ENCODE results near the gene FRG1. TPM values are rescaled to one million over a fixed set of nuclear protein-coding genes. Genes with fewer than 3 reads are reported as not detected.
"Not testable (repeated sequence)": the region's sequence is repeated elsewhere in the genome, so short reads cannot be mapped to it uniquely, and the experiment has no call there.

FRG1 gene
- total and polyA plus RNA-seq, 8 donors = 1.8 to 54.5 (median 34.2) TPM

- H3K4me3 ChIP-seq; intact Hi-C loops (cut with DNase I; ENCODE audit: low total_unique reads); H3K27ac ChIP-seq; DNase-seq; H3K9me3 ChIP-seq; H3K27me3 ChIP-seq: not testable (repeated sequence)
- 90 to 95% (median 93%) methylated on average over 13 of the region's 13 CpGs for WGBS, 5 donors
- Histone ChIP-seq H3K4me1 (peaks cover 0 to 61% (median 22%) of the 10 kb centered on the region in 4 donors), H3K36me3 (peaks cover 0 to 23% (median 6%) of the 10 kb centered on the region in 4 donors)
Observed at GRCh38 chr4:189946906-189947305, 6.2 kb downstream of the FRG1 start.

- intact Hi-C loops (cut with DNase I; ENCODE audit: low total_unique reads); H3K27me3 ChIP-seq; DNase-seq; H3K4me3 ChIP-seq; H3K27ac ChIP-seq; H3K9me3 ChIP-seq: not testable (repeated sequence)
- WGBS, 5 donors = 66 to 83% (median 77%) methylated on average over 7 of the region's 7 CpGs
- peaks cover 0 to 24% (median 13%) of the 10 kb centered on the region in 4 donors for H3K36me3 ChIP-seq
- H3K4me1 ChIP-seq = peaks cover 0 to 47% (median 11%) of the 10 kb centered on the region in 4 donors
Observed at GRCh38 chr4:189948486-189948885, 7.8 kb downstream of the FRG1 start.

GRCh38 chr4:189969291-189969690, 28.6 kb downstream of the FRG1 start:
- peaks cover 0 to 29% (median 12%) of the 10 kb centered on the region in 4 donors for H3K9me3 ChIP-seq
- H3K27ac ChIP-seq; H3K4me3 ChIP-seq; DNase-seq; H3K4me1 ChIP-seq; intact Hi-C loops (cut with DNase I; ENCODE audit: low total_unique reads); H3K27me3 ChIP-seq; H3K36me3 ChIP-seq: not testable (repeated sequence)
- WGBS, 5 donors = 23 to 74% (median 52%) methylated on average over 1 of the region's 1 CpG

GRCh38 chr4:189973646-189974045, 33.0 kb downstream of the FRG1 start:
- no peak for TF ChIP-seq CTCF (IDR thresholded peaks at IDR 0.05)
- no peak for TF ChIP-seq EP300 (IDR thresholded peaks at IDR 0.05)
- no peak for TF ChIP-seq POLR2AphosphoS5 (IDR thresholded peaks at IDR 0.05)
- no peak for TF ChIP-seq POLR2A (IDR thresholded peaks at IDR 0.05)
- Histone ChIP-seq H3K9me3 (peaks cover 0 to 4% (median 1%) of the 10 kb centered on the region in 4 donors), H3K27ac (no peak overlapping the region), H3K4me1 (no peaks in the 10 kb centered on the region), H3K4me3 (no peak overlapping the region), H3K36me3 (no peaks in the 10 kb centered on the region), H3K27me3 (peaks cover 0 to 8% (median 0%) of the 10 kb centered on the region in 3 donors)
- intact Hi-C loops (cut with DNase I; ENCODE audit: low total_unique reads) = no loop called here
- DNase-seq = no peak

- intact Hi-C loops (cut with DNase I; ENCODE audit: low total_unique reads) = no loop called here
Observed at GRCh38 chr4:189974056-189974455, 33.4 kb downstream of the FRG1 start.

More at GRCh38 chr4:189974056-189974455, 33.4 kb downstream of the FRG1 start:
- TF ChIP-seq POLR2AphosphoS5 (IDR thresholded peaks at IDR 0.05) = no peak
- no peak for TF ChIP-seq EP300 (IDR thresholded peaks at IDR 0.05)
- no peak for TF ChIP-seq CTCF (IDR thresholded peaks at IDR 0.05)
- TF ChIP-seq POLR2A (IDR thresholded peaks at IDR 0.05) = no peak
- H3K27ac ChIP-seq = no peak overlapping the region
- H3K27me3 ChIP-seq = peaks cover 0 to 8% (median 0%) of the 10 kb centered on the region in 3 donors
- DNase-seq = no peak
- H3K4me1 ChIP-seq = no peaks in the 10 kb centered on the region
- peaks cover 0 to 4% (median 1%) of the 10 kb centered on the region in 4 donors for H3K9me3 ChIP-seq
- H3K36me3 ChIP-seq = no peaks in the 10 kb centered on the region
- WGBS, 5 donors = 45 to 56% (median 51%) methylated on average over 5 of the region's 5 CpGs
- no peak overlapping the region for H3K4me3 ChIP-seq
